NCI-H345 (cell line): ENCODE data around the gene BRCC3.
"Not testable (repeated sequence)": the region's sequence is repeated elsewhere in the genome, so short reads cannot be mapped to it uniquely, and the experiment has no call there.

Experiments used
- DNase-seq: peaks from one replicate; lab custom pipeline; 2025; lab: John Stamatoyannopoulos, UW

BRCC3 gene

DNA sequence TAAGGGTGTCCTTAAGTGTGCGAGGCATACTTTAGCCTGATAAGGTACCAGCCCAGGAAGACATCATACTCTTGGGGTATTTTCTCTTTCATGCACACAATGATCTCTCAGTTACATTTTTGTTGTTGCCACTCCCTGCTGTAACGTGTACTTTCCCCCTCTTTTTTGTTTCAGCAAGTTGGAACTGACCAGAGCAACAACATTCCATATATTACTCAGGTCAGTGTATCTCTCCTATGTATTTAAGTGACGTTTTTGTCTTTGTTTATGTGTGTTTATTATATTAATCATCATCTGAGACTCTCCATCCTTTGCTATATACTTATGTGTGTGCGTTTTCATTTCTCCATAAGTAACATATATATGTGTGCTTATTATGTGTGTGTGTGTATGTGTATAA is 73.6 kb downstream of the BRCC3 start:
- no peak for DNase-seq

DNA sequence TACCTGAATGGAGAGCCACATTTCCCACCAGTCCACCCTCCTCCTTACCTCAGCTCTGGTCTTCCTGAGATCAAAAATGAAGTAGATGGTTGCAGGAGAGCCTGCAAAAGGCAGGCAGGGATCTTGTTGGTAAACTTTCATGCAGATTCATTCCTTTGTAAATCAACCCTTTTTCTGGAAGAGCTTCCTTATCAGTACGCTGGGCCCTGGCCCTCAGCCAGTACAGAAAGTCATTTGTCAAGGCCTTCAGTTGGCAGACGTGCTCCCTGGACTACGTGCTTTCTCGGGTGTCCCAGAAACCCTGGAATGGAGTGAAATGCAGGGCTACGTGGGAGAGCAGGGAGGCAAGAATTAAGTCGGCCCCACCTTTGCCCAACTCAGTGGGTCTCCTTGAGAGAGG is 76.3 kb downstream of the BRCC3 start:
- DNase-seq, result not testable (repeated sequence)

DNA sequence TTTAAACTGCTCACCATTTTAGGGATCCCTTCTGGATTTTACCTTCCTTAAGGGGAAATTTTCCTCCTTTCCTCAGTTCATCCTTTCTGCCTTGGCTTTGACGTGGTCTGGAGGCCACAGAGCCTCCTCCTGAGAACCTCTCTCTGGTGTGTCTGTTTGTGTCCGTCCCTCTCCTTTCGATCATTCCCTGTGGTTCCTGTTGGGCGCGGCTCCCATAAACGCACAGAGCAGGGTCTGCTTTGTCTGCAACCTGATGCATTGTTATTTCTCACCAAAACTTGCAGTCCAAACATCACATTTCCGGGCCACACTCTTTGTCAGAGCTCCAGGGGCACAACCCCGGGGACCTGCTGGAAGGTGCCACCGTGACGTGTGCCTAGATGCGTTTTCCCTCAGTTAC is 76.9 kb downstream of the BRCC3 start:
- DNase-seq, result not testable (repeated sequence)

DNA sequence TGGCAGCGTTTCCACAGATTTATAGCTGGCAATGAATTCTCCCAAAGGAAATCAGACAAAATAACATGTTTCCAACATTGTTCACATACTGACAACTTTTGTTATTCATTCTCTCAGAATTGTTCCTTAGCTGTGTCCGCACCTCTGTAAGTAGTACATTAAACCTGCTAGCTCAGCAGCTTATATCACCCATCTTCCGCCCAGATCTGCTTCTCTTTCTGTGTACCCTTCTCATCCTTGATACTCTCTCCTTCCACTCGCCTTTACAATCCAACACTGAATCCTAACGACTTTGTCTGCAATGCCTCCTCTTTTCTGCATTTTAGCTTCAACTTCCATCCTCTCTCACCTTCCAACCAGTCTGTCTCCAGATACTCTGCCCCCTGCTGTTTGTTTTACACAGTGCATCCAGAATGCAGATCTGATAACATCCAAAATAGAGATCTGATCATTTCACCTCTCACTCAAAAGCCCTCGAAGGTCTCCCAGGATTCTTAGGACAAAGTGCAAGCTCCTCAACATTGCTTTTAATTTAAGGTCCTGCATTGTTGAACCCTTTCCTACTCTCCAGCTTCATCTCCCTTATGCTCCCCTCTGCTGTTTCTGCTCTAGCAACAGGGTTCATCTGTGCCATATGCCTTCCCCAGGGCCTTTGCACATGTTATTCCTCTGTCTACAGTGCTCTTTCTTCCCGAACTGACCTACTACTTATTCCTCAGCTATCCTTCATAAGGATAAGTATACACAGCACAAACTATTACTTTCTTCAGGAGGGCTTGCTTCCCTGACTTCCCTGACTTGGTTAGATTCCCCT is 77.6 kb downstream of the BRCC3 start:
- DNase-seq, result peak; percentile 4

DNA sequence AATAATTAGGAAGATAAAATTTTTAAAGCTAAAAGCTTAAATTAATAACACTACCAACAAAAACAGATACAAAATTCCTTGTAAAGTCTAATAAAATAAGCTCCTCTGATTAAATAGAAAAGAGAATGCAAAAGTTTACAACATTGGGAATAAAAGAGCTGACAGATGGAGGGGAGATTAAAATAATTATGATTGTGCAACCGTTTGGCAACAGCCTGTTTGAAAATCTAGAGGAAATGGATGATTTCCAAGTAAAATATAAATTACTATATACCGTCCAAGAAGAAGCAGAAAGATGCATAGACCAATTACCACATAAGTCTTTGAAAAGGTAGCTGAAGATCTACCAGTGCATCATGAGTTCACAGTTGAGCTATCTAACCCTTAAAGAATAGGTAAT is 98.6 kb downstream of the BRCC3 start:
- no peak for DNase-seq
